Fibroblast of lung (primary cell): ENCODE data around the gene SH3BP2. TPM values are rescaled to one million over a fixed set of nuclear protein-coding genes. Genes with fewer than 3 reads are reported as not detected.

Experiments
- DNase-seq, 2 donors: peaks; one replicate each; pipeline versions ENCODE4 v3.0.0 to v3.0.0-alpha.2; 2010; ENCODE audit warnings: low read depth in 2 of 2
- H2AFZ ChIP-seq: 2 replicates; pipeline ENCODE4 v1.5.1; 2012; ENCODE audit warnings: low read length, control low read depth, inconsistent platforms
- H3K27ac ChIP-seq: 2 replicates; pipeline ENCODE4 v1.5.1; 2011; ENCODE audit warnings: low read length, control low read depth; ENCODE audit not compliant: insufficient read depth
- H3K27me3 ChIP-seq: 2 replicates; pipeline ENCODE4 v1.5.1; 2011; ENCODE audit warnings: mild to moderate bottlenecking, low read length; ENCODE audit not compliant: control insufficient read depth, insufficient read depth
- H3K36me3 ChIP-seq: 2 replicates; pipeline ENCODE4 v1.5.1; 2011; ENCODE audit warnings: low read length; ENCODE audit not compliant: control insufficient read depth, insufficient read depth
- H3K4me1 ChIP-seq: 2 replicates; pipeline ENCODE4 v1.5.1; 2011; ENCODE audit warnings: low read length; ENCODE audit not compliant: control insufficient read depth, insufficient read depth; ENCODE audit errors: extremely low read depth
- H3K4me2 ChIP-seq: 2 replicates; pipeline ENCODE4 v1.5.1; 2011; ENCODE audit warnings: low read length, control low read depth; ENCODE audit not compliant: insufficient read depth; ENCODE audit errors: extremely low read depth
- H3K4me3 ChIP-seq, 4 experiments: fragments of 200-600 bp in 1 of 4; sonication (generic) in 1 of 4; replicated peaks in 1 of 4; 2 replicates each; pipeline ENCODE4 v1.5.1; 2011 to 2016; ENCODE audit warnings: low read length in 4 of 4, low read depth in 3 of 4, mild to moderate bottlenecking in 3 of 4, control low read depth in 2 of 4, inconsistent platforms in 1 of 4, mixed read lengths in 1 of 4; ENCODE audit not compliant: insufficient read depth in 1 of 4; ENCODE audit errors: control extremely low read depth in 1 of 4
- H3K79me2 ChIP-seq: 2 replicates; pipeline ENCODE4 v1.5.1; 2012; ENCODE audit warnings: mild to moderate bottlenecking, low read length, inconsistent platforms; ENCODE audit not compliant: control insufficient read depth, insufficient read depth
- H3K9ac ChIP-seq: 2 replicates; pipeline ENCODE4 v1.5.1; 2011; ENCODE audit warnings: mild to moderate bottlenecking, low read length, control low read depth; ENCODE audit not compliant: insufficient read depth
- H3K9me3 ChIP-seq: 2 replicates; pipeline ENCODE4 v1.5.1; 2012; ENCODE audit warnings: low read depth, low read length; ENCODE audit not compliant: control insufficient read depth, insufficient read depth
- H4K20me1 ChIP-seq: 2 replicates; pipeline ENCODE4 v1.5.1; 2011; ENCODE audit warnings: low read length; ENCODE audit not compliant: control insufficient read depth, insufficient read depth; ENCODE audit errors: extremely low read depth
- EZH2 ChIP-seq: IDR thresholded peaks from 2 replicates; pipeline ENCODE4 v1.5.1; 2012; ENCODE audit warnings: low read length, control low read depth, mild to moderate bottlenecking; ENCODE audit errors: missing control alignments
- polyA plus RNA-seq, 2 donors: library from polyadenylated mRNA; depleted of rRNA in 1 of 2; stranded (reverse) in 1 of 2; unstranded in 1 of 2; fragments of >200 nt; gene quantifications; 2 replicates each; pipeline ENCODE4 v1.2.1, GENCODE V29; 2011 to 2012; ENCODE audit warnings: missing spikeins in 1 of 2
- total RNA-seq: library from RNA; depleted of rRNA; stranded (reverse); fragments of >200 nt; gene quantifications from 2 replicates; pipeline ENCODE4 v1.2.1, GENCODE V29; 2014
- TF ChIP-seq, protein P1 (sequence below), 2 donors: IDR thresholded peaks in 1 of 2; conservative IDR thresholded peaks in 1 of 2; 1 replicate in 1 of 2; 2 replicates in 1 of 2; pipeline ENCODE4 v1.5.1; 2011 to 2012; ENCODE audit warnings: low read length in 2 of 2, control low read depth in 1 of 2, inconsistent platforms in 1 of 2, low read depth in 1 of 2, mild to moderate bottlenecking in 1 of 2

Gene SH3BP2
- total and polyA plus RNA-seq, 2 donors (not counting 1 experiment from before 2014, with no cell fraction given), result 8.6 to 14.1 TPM

DNA sequence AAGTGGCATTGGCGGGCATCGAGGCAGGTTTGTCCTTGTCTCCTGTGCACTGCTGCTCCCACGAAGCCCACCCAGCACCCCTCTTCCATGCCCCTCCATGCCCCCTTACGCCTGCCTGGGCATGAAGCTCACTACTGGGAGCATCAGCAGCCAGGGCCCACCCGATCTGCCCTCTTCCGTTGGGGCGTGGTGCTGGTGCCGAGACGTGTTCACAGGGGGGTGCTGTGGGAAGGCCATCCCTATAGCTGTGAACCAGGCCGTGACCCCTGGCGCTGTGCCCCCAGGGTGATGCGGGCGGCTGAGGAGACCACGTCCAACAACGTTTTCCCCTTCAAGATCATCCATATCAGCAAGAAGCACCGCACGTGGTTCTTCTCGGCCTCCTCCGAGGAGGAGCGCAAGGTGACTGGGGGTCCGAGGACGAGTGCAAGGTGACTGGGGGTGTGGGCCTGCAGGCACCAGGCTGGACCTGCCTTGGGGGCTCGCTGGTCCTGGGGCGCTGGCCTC is 31.5 kb downstream of the SH3BP2 start:
- Histone ChIP-seq H3K4me2 (no peak overlapping the region), H2AFZ (no peak overlapping the region), H3K79me2 (no peaks in the 10 kb centered on the region), H3K27ac (no peak overlapping the region), H3K4me3 (no peak overlapping the region), H3K36me3 (peaks cover 13% of the 10 kb centered on the region), H3K27me3 (no peaks in the 10 kb centered on the region), H3K4me1 (no peaks in the 10 kb centered on the region), H3K9me3 (no peaks in the 10 kb centered on the region), H4K20me1 (no peaks in the 10 kb centered on the region), H3K9ac (no peak overlapping the region)
- no peak for DNase-seq
- TF ChIP-seq, protein P1, sequence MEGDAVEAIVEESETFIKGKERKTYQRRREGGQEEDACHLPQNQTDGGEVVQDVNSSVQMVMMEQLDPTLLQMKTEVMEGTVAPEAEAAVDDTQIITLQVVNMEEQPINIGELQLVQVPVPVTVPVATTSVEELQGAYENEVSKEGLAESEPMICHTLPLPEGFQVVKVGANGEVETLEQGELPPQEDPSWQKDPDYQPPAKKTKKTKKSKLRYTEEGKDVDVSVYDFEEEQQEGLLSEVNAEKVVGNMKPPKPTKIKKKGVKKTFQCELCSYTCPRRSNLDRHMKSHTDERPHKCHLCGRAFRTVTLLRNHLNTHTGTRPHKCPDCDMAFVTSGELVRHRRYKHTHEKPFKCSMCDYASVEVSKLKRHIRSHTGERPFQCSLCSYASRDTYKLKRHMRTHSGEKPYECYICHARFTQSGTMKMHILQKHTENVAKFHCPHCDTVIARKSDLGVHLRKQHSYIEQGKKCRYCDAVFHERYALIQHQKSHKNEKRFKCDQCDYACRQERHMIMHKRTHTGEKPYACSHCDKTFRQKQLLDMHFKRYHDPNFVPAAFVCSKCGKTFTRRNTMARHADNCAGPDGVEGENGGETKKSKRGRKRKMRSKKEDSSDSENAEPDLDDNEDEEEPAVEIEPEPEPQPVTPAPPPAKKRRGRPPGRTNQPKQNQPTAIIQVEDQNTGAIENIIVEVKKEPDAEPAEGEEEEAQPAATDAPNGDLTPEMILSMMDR (conservative IDR thresholded peaks at IDR 0.05 in 1 of 2, IDR thresholded peaks at IDR 0.05 in 1 of 2; ENCODE audit: low read depth in 1 of 2, low read length in 2 of 2), result no peak
- no peak for TF ChIP-seq EZH2

DNA sequence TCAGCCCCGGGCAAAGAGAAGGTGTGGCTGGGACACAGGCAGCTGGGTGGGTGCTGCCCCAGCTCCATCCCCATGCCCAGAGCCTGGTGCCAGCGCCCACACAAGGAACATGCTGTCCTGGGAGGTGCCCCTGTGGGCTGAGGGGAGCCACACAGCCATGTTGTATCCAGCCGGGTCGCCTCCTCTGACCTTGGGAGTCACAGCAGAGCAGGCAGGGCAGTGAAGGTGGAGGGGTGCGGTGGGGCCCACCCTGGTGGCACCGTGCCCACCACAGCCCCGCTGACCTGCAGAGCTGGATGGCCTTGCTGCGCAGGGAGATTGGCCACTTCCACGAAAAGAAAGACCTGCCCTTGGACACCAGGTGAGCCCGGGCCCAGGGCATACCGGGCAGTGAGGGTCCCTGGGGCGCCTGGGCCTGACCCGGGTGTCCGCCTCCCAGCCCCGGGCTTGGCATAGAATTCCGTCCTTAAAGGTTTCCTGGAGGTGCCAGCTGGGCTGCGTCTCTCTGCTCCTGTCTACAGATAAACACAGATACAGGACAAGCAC is 32.0 kb downstream of the SH3BP2 start:
- Histone ChIP-seq H3K4me1 (no peaks in the 10 kb centered on the region), H3K27ac (no peak overlapping the region), H3K4me3 (no peak overlapping the region), H3K36me3 (peaks cover 15% of the 10 kb centered on the region), H3K9me3 (no peaks in the 10 kb centered on the region), H3K9ac (no peak overlapping the region), H3K79me2 (no peaks in the 10 kb centered on the region), H3K4me2 (no peak overlapping the region), H3K27me3 (no peaks in the 10 kb centered on the region), H2AFZ (no peak overlapping the region), H4K20me1 (no peaks in the 10 kb centered on the region)
- no peak for DNase-seq
- no peak for TF ChIP-seq EZH2
- TF ChIP-seq, protein P1 (conservative IDR thresholded peaks at IDR 0.05 in 1 of 2, IDR thresholded peaks at IDR 0.05 in 1 of 2; ENCODE audit: low read depth in 1 of 2, low read length in 2 of 2), result no peak

DNA sequence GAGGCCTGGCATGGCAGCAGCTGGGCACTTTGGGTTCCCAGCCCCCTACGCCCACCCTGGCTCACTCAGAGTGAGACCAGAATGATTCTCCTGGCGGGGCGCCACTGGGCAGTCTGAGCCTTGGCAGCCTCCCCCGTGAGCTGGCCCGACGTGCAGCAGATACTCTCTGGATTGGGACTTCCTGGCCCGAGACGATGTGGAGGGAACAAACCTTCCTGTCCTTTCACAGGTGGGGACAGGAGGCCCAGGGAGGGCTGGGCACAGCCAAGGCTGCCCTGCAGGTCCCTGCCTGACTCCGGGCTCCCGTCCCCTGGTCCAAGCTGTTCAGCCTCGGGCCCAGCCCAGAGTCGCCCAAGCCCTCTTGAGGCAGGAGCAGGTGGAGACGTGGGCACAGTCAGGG is 32.9 kb downstream of the SH3BP2 start:
- Histone ChIP-seq H3K4me1 (no peaks in the 10 kb centered on the region), H3K36me3 (peaks cover 16% of the 10 kb centered on the region), H4K20me1 (no peaks in the 10 kb centered on the region), H3K79me2 (no peaks in the 10 kb centered on the region), H3K27ac (no peak overlapping the region), H3K4me3 (no peak overlapping the region), H3K9me3 (no peaks in the 10 kb centered on the region), H2AFZ (no peak overlapping the region), H3K9ac (no peak overlapping the region), H3K4me2 (no peak overlapping the region), H3K27me3 (no peaks in the 10 kb centered on the region)
- TF ChIP-seq EZH2, result no peak
- TF ChIP-seq, protein P1 (conservative IDR thresholded peaks at IDR 0.05 in 1 of 2, IDR thresholded peaks at IDR 0.05 in 1 of 2; ENCODE audit: low read depth in 1 of 2, low read length in 2 of 2), result no peak
- no peak for DNase-seq
